ENCODE data around the gene RASA3.

RASA3 gene

DNA sequence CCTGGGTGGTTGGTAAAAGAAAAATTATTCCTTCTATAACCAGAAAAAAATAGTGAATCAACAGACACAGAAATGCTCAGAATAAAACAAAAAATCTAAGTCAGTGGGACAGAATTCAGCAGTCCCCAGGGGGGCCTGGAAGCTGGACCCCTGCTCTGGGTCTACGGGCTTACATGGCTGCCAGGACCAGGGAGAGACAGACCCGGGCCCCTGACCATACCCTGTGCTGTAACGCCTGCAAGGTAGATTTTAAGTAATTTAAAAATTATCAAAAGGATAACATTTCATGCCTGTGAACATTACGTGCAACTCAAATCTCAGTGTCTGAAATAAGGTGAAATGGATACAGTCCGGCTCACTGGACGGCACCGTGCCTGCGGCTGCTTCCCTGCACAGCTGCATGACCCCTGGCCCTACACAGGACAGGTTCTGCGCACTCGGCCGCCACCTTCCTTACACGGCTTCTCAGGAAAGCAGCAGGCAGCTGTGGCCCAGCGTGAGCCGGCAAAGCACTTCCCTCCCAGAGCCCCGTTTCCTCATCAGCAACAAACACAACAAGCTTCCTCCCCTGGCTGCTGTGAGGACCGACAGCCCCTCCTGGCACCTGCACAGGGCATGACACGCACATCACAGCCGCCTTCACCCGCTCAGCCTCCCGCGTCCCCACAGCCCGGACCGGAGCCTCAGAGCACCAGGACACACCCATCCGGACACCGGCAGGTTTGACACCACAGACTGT lies 22.2 kb downstream of the RASA3 start:
- peak overlapping the region; percentile 90 for H3K27ac ChIP-seq (ENCODE audit: low read length)
- TF ChIP-seq, protein P1, sequence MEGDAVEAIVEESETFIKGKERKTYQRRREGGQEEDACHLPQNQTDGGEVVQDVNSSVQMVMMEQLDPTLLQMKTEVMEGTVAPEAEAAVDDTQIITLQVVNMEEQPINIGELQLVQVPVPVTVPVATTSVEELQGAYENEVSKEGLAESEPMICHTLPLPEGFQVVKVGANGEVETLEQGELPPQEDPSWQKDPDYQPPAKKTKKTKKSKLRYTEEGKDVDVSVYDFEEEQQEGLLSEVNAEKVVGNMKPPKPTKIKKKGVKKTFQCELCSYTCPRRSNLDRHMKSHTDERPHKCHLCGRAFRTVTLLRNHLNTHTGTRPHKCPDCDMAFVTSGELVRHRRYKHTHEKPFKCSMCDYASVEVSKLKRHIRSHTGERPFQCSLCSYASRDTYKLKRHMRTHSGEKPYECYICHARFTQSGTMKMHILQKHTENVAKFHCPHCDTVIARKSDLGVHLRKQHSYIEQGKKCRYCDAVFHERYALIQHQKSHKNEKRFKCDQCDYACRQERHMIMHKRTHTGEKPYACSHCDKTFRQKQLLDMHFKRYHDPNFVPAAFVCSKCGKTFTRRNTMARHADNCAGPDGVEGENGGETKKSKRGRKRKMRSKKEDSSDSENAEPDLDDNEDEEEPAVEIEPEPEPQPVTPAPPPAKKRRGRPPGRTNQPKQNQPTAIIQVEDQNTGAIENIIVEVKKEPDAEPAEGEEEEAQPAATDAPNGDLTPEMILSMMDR (IDR thresholded peaks at IDR 0.05; ENCODE audit: low read length), result peak; percentile 82
- TF ChIP-seq EZH2phosphoT487 (IDR thresholded peaks at IDR 0.05; ENCODE audit: low read length), result no peak
- H3K27me3 ChIP-seq (replicated peaks; ENCODE audit: insufficient read depth, low read length), result no peaks in the 10 kb centered on the region
- no peaks in the 10 kb centered on the region for H3K9me2 ChIP-seq (replicated peaks; ENCODE audit: insufficient read depth, low read length)
- H3K79me2 ChIP-seq (ENCODE audit: low read length), result peaks cover 86% of the 10 kb centered on the region
- H3K9ac ChIP-seq (ENCODE audit: low read length), result peak overlapping the region; percentile 72
- no peaks in the 10 kb centered on the region for H3K9me3 ChIP-seq (replicated peaks; ENCODE audit: insufficient read depth, low read length)
- H2AFZ ChIP-seq (ENCODE audit: low read length), result no peak overlapping the region
- H3K36me3 ChIP-seq (replicated peaks; ENCODE audit: insufficient read depth, low read length), result no peaks in the 10 kb centered on the region; the same call in 1 of the 2 replicates
- peak overlapping the region; percentile 31 for H3K4me3 ChIP-seq (ENCODE audit: low read length)
- no peaks in the 10 kb centered on the region for H4K20me1 ChIP-seq (ENCODE audit: insufficient read depth, low read length)
- H3K4me1 ChIP-seq (ENCODE audit: low read length), result peaks cover 34% of the 10 kb centered on the region
- peak; percentile 94 for DNase-seq
- peak overlapping the region; percentile 52 for H3K4me2 ChIP-seq (ENCODE audit: low read depth, low read length)
- H3F3A ChIP-seq (ENCODE audit: insufficient read depth, low read length), result peaks cover 23% of the 10 kb centered on the region

GRCh38 chr13:114109641-114110041 lies 22.8 kb downstream of the RASA3 start:
- peaks cover 86% of the 10 kb centered on the region for H3K79me2 ChIP-seq (ENCODE audit: low read length)

GRCh38 chr13:114108894-114109293 lies 23.5 kb downstream of the RASA3 start:
- H3K27me3 ChIP-seq (replicated peaks; ENCODE audit: insufficient read depth, low read length), result no peaks in the 10 kb centered on the region
- H3K4me2 ChIP-seq (ENCODE audit: low read depth, low read length), result peak overlapping the region; percentile 52; the same call in 1 of the 2 replicates
- no peaks in the 10 kb centered on the region for H3K9me2 ChIP-seq (replicated peaks; ENCODE audit: insufficient read depth, low read length)
- peaks cover 23% of the 10 kb centered on the region for H3F3A ChIP-seq (ENCODE audit: insufficient read depth, low read length)
- peaks cover 86% of the 10 kb centered on the region for H3K79me2 ChIP-seq (ENCODE audit: low read length)
- TF ChIP-seq EZH2 (optimal IDR thresholded peaks at IDR 0.05; ENCODE audit: low read depth, low read length), result no peak
- TF ChIP-seq EZH2phosphoT487 (IDR thresholded peaks at IDR 0.05; ENCODE audit: low read length), result no peak
- TF ChIP-seq, protein P1 (IDR thresholded peaks at IDR 0.05; ENCODE audit: low read length), result no peak
- H4K20me1 ChIP-seq (ENCODE audit: insufficient read depth, low read length), result no peaks in the 10 kb centered on the region
- no peak overlapping the region for H3K4me3 ChIP-seq (ENCODE audit: low read length)
- peak overlapping the region; percentile 90; the same call in 1 of the 2 replicates for H3K27ac ChIP-seq (ENCODE audit: low read length)
- no peak for DNase-seq
- H3K36me3 ChIP-seq (replicated peaks; ENCODE audit: insufficient read depth, low read length), result no peaks in the 10 kb centered on the region; the same call in 1 of the 2 replicates
- H2AFZ ChIP-seq (ENCODE audit: low read length), result no peak overlapping the region
- peaks cover 34% of the 10 kb centered on the region for H3K4me1 ChIP-seq (ENCODE audit: low read length)
- H3K9ac ChIP-seq (ENCODE audit: low read length), result peak overlapping the region; percentile 72; the same call in 1 of the 2 replicates
- H3K9me3 ChIP-seq (replicated peaks; ENCODE audit: insufficient read depth, low read length), result no peaks in the 10 kb centered on the region

More at GRCh38 chr13:114109641-114110041, 22.8 kb downstream of the RASA3 start:
- Histone ChIP-seq H3K27me3 (replicated peaks; ENCODE audit: insufficient read depth, low read length) (no peaks in the 10 kb centered on the region), H3F3A (ENCODE audit: insufficient read depth, low read length) (peaks cover 23% of the 10 kb centered on the region), H3K4me3 (ENCODE audit: low read length) (peak overlapping the region; percentile 31), H3K4me2 (ENCODE audit: low read depth, low read length) (peak overlapping the region; percentile 52), H3K9ac (ENCODE audit: low read length) (peak overlapping the region; percentile 72), H2AFZ (ENCODE audit: low read length) (no peak overlapping the region), H3K27ac (ENCODE audit: low read length) (peak overlapping the region; percentile 90), H4K20me1 (ENCODE audit: insufficient read depth, low read length) (no peaks in the 10 kb centered on the region), H3K36me3 (replicated peaks; ENCODE audit: insufficient read depth, low read length) (no peaks in the 10 kb centered on the region; the same call in 1 of the 2 replicates), H3K4me1 (ENCODE audit: low read length) (peaks cover 34% of the 10 kb centered on the region), H3K9me3 (replicated peaks; ENCODE audit: insufficient read depth, low read length) (no peaks in the 10 kb centered on the region), H3K9me2 (replicated peaks; ENCODE audit: insufficient read depth, low read length) (no peaks in the 10 kb centered on the region)
- DNase-seq, result peak; percentile 59
- TF ChIP-seq, protein P1 (IDR thresholded peaks at IDR 0.05; ENCODE audit: low read length), result no peak
- TF ChIP-seq EZH2phosphoT487 (IDR thresholded peaks at IDR 0.05; ENCODE audit: low read length), result no peak
- TF ChIP-seq EZH2 (optimal IDR thresholded peaks at IDR 0.05; ENCODE audit: low read depth, low read length), result no peak

All from MM.1S (cell line).